HFF-Myc (cell line): ENCODE measurements around the gene ADRA2A.

ENCODE experiments used
- DNase-seq: peaks from one replicate; pipeline ENCODE4 v3.0.0-alpha.2; 2011; ENCODE audit warnings: low read depth; ENCODE audit errors: extremely low read depth
- H3K4me3 ChIP-seq: replicated peaks from 2 replicates; pipeline ENCODE4 v1.5.1; 2011; ENCODE audit warnings: low read depth, mild to moderate bottlenecking, control low read depth, low read length
- TF ChIP-seq, protein P1 (sequence below): IDR thresholded peaks from 2 replicates; pipeline ENCODE4 v1.5.1; 2012; ENCODE audit warnings: mild to moderate bottlenecking, low read depth, low read length, control low read depth; ENCODE audit errors: missing control alignments

Gene ADRA2A

DNA sequence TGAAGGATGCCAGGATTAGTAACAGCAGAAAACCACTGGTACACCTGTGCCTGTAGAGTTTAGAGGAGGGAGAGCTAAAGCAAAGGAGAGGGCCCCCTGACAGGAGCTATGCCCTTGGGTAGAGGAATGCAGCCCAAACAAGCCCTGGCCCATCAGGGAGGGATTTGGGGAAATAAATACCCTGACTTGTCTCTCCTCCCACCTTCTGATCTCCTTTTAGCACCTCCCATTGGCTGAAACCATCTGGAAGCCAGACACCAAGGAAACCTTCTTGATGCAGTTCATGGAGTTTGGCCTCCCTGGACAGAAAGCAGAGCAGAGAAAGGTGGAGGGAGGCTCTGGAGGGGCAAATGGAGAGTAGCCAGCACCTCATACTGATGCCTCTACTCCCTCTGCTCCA, 45.3 kb downstream of the ADRA2A start:
- H3K4me3 ChIP-seq = no peak overlapping the region
- TF ChIP-seq, protein P1, sequence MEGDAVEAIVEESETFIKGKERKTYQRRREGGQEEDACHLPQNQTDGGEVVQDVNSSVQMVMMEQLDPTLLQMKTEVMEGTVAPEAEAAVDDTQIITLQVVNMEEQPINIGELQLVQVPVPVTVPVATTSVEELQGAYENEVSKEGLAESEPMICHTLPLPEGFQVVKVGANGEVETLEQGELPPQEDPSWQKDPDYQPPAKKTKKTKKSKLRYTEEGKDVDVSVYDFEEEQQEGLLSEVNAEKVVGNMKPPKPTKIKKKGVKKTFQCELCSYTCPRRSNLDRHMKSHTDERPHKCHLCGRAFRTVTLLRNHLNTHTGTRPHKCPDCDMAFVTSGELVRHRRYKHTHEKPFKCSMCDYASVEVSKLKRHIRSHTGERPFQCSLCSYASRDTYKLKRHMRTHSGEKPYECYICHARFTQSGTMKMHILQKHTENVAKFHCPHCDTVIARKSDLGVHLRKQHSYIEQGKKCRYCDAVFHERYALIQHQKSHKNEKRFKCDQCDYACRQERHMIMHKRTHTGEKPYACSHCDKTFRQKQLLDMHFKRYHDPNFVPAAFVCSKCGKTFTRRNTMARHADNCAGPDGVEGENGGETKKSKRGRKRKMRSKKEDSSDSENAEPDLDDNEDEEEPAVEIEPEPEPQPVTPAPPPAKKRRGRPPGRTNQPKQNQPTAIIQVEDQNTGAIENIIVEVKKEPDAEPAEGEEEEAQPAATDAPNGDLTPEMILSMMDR = no peak
- no peak for DNase-seq

DNA sequence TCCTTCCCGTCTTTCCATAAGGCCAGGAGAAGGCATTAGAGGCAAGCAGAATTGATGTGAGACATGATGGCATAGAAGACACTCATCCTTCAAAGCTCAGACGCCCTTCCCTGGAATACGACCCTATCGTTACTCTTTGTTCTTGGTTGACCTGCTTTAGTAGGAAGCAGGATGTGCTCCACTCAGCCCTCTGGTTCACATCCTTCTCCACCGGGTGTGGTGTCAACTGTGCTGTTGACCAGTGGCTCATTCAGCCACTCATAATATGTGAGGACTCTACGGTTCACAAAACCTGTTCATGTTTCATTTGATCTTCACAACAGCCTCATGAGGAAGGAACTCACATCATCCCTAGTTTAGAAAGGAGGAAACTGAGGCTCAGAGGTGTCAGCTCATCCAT, 47.1 kb downstream of the ADRA2A start:
- TF ChIP-seq, protein P1 = no peak
- H3K4me3 ChIP-seq = no peak overlapping the region
- no peak for DNase-seq

DNA sequence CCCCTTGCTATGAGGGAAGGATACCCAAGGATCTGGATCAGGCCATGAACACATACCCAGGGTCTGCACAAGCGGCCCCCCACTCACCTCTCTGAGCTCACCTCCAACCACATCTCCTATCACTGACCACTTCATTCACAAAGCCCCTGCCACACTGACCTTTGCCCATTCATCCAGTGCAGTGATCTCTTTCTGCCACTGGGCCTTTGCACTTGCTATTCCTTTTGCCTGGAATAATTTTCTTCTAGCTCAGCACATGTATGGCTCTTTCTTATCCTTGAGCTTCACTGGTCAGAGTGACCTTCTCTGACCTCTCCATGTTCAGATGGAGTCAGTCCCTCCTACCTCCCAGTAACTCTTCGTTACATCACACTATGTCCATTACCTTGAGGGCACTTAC, 48.3 kb downstream of the ADRA2A start:
- TF ChIP-seq, protein P1 = no peak
- no peak for DNase-seq
- H3K4me3 ChIP-seq = no peak overlapping the region

DNA sequence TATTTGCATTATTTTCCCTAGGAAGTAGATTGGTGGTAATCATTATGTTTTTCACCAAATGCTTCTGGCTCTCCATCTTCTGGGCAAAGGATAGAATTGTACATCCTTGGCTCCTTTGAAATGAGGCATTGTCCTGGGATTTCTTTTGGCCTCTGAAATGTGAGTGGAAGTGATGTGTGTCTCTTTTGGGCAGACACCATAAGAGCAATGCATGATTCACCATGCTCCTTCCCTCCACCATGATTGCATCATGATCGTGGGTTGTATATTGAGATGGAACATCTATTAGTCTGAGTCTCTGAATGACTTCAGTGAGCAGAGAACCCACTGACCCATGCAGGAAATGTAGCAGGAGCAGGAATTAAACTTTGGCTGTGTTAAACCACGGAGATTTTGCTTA, 49.2 kb downstream of the ADRA2A start:
- no peak for DNase-seq
- no peak overlapping the region for H3K4me3 ChIP-seq
- TF ChIP-seq, protein P1 = no peak

DNA sequence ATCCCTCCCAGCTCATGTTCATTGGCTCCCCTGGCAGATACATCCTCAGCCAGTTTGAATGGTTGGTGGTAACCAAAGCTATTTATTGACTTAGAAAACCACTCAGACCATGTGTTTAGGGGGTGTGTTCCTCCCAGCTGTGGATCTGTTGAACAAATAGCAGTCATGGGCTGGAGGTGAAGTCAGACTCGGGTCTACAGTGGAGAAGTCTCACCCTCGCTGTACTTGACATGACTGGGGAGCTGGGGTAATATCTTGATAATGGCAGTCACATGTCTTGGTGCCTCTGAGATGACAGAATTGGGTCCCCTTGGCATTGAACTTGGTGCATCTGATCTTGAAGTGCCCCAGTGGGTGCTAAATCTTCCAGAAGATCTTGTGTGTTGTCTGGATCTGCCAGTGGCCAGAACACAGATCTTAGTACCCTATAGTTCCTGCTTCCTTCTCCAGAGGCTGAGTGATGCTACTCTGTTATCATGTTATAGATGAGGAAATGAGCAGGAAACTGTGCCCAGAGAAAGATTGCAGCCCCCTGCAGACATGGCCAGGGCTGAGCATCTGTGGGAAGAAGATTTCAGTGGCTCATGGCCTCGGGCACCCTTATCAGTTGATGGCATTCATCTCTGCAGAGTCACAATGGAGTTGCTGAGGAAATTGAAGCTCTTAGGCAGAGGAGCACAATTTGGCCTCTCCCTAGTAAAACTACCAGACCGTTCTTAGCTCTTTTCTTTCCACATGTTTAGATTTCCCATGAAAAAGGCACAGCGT, 50.4 kb downstream of the ADRA2A start:
- TF ChIP-seq, protein P1 = no peak
- DNase-seq = no peak
- H3K4me3 ChIP-seq = no peak overlapping the region

DNA sequence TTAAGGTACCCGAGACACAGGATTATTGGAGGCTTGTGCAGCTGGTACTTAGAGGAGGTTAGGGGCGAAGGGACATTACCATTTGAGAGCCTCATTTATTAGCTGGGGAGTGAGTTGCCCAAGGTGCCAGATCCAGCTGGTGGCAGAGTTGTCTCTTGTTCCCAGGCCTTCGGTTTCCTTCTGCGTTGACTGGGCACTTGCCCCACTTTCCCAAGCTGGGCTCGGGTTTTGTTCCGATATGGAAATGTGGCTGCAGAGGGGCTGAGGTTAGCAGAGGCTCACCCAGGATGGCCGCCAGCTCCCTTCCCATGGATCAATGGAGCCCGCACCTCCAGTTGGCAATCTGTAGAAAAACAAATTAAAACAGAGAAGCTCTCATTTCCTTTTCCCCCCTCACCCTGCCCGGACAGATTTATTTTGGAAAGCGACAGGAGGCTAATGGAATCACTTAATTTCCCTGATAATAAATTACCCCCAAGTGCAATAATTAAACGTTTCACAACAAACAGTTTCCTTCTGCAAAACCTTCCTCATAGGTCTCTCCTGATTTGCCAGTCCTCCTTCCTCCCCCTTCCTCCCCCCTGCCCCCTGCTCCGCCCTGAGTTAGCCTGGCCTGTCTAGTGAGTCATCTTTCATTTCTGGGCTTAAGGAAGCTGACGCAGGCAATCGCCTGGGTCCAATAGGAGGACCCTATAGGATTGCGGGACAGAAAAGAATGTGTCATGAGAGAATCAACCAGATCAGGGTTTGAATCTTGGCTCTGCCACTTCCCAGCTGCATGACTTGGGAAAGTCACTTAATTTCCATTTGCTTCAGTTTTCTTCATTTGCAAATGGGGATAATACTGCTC, 51.7 kb downstream of the ADRA2A start:
- no peak overlapping the region for H3K4me3 ChIP-seq
- DNase-seq = no peak
- TF ChIP-seq, protein P1 = no peak
